Measurements from ENCODE around the gene EDA.

Gene EDA

GRCh38 chrX:69615779-69616456 lies at the start of gene EDA:
Gene EDA (plus strand): TSS chrX:69616113.
- DNase-seq (ENCODE audit: low spot score): peak; percentile 73

- no peak for DNase-seq (ENCODE audit: low spot score)
Observed at GRCh38 chrX:69568828-69569227, 47.1 kb upstream of the EDA start.

GRCh38 chrX:69597399-69597798 lies 18.5 kb upstream of the EDA start:
- no peak for DNase-seq (ENCODE audit: low spot score)

DNA sequence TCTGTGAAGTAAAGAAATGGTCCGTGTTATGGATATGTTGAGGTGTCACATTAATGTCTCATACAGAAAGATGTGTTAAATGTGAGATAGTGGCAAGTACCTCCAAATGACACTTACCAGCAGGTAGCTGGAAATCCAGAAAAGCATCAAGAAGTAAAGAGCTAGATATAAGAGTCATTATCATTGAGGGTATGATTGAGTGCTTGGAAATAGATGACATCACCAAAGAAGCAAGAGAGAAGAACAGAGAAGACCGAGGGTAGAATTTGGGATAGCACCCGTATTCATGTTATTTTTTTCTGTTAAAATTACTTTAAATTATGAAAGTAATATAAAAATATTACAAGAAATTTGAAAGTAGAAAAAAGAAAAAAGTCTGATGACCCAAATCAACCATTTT lies 15.7 kb upstream of the EDA start:
- DNase-seq (ENCODE audit: low spot score): no peak

DNA sequence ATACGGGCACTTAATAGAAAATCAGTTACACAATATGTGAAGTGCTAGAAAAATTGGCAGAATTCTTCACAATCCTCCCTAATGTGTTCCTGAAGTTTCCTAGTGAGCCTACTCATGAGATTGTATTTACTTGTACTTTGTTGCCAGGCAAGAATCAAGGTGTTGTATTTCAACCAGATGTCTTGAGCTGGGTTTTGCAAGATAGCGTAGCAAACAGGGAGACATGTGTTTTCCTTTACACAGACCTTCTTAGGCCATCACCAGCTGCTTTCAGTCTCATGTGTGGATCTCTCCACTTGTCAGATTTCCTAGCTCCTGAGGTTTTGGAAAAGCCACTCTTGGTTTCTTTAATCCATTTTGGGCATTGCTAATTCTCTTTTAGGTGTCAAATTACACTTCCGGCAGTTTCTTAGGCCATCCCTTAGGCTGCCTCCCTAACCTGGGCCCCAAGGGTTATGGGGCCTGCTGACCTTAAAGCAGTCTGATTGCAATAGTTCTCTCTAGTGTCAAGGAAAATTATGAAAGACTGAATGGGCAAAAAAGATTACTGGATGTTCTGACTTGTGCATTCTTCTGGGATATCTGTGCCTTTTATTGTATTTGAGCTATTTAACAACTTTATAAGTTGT lies 12.2 kb upstream of the EDA start:
- DNase-seq (ENCODE audit: low spot score): no peak

DNA sequence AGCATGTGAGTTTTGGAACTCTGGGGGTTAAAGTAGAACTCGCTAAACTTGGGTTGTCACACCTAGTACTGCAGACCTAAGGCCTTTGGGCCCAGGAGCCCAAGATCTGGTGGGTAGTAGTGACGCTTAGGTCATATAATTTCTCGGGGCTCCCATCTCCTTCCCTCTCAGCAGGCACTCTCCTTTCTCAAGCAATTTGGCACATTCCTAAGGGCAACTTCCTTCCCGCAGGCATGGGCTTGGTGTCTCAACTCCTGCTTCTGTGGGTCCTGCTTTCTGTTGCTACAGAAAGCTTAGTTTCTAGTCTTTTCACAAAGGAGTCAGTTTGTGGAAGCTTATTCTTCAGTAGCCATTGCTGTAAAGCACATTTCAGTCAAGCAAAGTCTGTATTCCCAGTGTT lies 10.4 kb upstream of the EDA start:
- no peak for DNase-seq (ENCODE audit: low spot score)

GRCh38 chrX:69607616-69608015 lies 8.3 kb upstream of the EDA start:
- no peak for DNase-seq (ENCODE audit: low spot score)

DNA sequence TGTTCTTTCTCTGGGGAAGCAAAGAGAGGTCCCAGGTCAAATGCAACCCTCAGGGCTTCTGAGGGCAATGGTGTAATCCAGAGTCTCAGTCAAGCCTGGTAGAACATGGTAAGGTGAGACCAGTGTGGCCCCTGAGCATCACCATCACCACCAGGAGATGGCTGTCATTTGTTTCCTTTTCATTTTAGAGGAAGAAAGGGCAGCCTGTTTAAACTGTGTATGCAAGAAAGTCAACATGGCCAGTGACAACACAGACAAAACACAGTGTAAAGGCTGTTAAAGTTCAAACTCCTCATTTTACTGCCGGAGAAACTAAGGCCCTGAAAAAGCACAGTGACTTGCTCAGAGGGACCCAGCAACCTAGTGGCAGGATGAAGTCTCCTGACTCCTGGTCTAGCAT lies 2.0 kb upstream of the EDA start:
- no peak for DNase-seq (ENCODE audit: low spot score)

GRCh38 chrX:69614886-69615285 lies 1.0 kb upstream of the EDA start:
- no peak for DNase-seq (ENCODE audit: low spot score)

- DNase-seq (ENCODE audit: low spot score): no peak
Observed at GRCh38 chrX:69615342-69615741, 571 bp upstream of the EDA start.

DNA sequence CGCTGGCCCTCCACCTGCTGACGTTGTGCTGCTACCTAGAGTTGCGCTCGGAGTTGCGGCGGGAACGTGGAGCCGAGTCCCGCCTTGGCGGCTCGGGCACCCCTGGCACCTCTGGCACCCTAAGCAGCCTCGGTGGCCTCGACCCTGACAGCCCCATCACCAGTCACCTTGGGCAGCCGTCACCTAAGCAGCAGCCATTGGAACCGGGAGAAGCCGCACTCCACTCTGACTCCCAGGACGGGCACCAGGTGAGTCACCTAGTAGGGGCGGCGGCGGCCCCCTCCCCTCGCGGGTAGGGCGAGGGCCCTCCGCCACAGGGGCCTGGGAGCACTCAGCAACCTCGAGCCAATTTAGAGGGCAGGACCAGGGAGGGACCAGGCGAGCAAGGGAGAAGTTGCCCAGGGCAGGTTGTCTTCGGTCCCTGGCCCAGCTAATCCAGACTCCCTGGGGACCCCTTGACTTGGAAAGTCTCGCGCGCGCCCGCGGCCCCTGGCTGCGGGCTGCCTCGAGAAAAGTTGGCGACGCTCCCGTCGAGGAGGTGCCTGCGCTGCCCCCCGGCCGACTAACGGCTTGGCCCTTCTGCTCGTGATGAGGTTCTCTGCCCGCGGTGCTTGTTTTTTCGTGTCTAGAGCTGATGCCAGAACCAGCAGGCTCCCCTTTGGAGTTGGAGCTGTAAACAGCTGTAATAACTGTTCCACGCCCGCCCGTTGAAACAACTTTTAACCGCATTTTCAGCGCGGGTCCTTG lies 717 bp downstream of the EDA start:
- peak; percentile 2 for DNase-seq (ENCODE audit: low spot score)

DNA sequence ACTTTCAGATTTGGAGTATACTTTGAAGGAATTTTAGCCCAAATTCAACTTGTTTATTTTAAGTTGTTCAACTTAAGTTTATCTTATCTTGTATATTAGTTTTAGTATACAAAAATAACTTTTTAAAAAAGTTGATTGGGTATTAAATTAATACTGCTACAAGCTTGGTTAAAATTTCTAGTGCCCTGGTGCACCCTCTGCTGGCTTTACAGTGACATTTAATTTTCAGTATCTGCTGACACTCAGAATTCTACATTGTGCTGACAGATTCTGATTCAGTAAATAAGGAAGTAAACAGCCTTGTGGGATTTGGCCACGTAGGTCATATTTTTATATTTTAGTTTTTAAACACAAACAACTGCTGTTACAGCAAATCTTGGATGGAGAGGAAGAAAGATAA lies 2.9 kb downstream of the EDA start:
- DNase-seq (ENCODE audit: low spot score): peak; percentile 11

DNA sequence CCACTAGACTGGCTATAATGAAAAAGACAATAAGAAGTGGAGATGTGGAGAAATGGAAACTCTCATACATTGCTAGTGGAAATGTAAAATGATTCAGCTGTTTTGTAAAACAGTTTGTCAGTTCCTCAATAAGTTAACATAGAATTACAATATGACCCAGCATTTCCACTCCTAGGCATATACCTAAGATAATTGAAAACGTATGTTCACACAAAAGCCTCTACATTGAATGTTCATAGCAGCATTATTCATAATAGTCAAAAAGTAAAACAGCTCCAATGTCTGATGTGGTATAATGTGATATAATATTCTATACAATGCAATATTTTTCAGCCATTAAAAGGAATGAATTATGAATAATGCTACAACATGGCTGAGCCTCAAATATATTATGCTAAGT lies 10.2 kb downstream of the EDA start:
- DNase-seq (ENCODE audit: low spot score): no peak

DNA sequence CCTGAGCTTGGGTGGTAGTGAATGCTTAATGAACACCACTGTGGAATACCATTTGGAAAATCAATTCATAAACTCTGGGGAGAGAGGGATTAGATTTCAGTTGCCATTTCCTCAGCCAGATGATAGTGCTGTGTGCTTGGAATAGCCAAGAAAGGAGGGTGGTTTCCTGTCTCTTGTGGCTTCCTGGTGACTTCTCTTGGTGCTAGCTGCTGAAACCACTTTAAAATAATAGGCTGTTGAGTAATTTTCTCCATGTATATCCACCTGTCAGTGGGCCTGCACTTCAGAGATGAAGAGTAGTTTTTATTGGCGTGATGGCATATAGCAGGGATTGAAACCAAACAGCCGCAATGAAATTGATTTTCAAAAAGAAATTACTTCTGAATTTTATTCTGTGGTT lies 11.8 kb downstream of the EDA start:
- DNase-seq (ENCODE audit: low spot score): no peak

DNA sequence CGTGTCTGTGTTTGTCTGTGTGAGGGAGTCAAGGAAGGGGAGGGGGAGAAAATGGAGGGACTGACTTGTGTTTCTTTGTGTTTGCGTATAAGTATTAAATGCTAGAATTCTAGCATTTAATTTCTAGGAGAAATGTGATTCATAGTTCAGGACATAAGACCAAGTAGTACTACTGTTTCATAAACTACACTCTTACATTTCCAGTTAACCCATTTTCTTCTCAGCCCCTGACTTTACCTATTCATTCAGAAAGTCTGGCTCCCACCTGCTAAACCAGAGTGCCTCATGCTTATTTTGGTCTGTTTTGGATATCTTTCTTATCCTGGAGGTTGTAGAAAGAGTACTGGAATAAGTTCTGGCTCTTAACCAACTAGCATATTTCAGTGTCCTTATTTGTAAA lies 14.2 kb downstream of the EDA start:
- no peak for DNase-seq (ENCODE audit: low spot score)

GRCh38 chrX:69664693-69665092 lies 48.8 kb downstream of the EDA start:
- no peak for DNase-seq (ENCODE audit: low spot score)

DNA sequence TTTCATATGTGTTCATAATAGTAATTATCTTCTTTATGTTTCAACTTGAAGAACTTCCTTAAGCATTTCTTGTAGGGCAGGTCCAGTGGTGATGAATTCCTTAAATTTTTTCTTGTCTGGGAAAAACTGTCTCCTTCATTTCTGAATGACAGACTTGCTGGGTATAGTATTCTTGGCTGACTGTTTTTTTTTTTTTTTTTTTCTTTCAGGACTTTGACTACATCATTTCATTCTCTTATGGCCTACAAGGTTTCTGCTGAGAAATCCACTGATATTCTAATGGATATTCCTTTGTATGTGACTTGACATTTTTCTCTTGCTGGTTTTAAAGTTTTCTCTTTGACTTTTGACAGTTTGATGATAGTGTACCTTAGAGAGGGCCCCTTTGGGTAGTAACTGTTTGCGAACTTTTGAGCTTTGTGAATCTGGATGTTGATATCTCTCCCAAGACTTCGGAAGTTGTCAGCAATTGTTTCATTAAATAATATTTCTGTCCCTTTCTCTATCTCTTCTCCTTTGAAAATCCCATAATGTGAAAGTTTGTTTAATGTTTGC lies 54.2 kb downstream of the EDA start:
- no peak for DNase-seq (ENCODE audit: low spot score)

- DNase-seq (ENCODE audit: low spot score): no peak
Observed at GRCh38 chrX:69674891-69675290, 59.0 kb downstream of the EDA start.

DNA sequence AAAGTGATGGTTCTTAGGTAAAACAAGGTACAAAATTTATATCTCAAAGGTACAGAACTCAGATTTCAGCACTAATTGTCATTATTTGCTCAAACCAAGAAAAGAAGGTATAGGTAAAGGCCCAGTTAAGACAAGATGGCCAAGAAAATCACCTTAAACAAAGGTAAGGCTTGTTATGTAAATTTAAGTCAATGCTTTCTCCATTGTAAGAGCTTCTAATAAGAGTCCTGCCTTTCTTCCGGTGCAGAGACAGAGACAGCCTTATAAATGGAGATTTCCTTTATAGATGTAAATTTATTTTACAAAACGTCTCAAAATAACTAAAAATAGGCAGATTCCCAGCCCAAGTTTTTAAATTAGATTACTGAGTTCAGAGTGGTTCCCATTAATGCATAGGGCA lies 89.9 kb downstream of the EDA start:
- DNase-seq (ENCODE audit: low spot score): no peak

DNA sequence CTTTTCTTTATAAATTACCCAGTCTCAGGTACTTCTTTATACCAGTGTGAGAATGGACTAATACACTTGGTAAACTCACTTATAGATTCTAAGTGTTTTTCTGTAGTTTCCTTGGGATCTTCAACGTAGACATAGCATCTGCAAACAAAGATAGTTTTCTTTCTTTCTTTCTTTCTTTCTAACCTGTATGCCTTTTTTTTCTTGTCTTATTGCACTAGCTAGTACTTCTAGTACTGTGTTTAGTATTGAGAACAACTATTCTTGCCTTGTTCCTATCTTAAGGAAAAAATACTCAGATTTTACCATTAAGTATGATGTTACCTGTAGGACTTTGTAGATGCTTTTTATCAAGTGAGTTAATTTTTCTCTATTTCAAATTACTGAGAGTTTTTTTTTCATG lies 102.2 kb downstream of the EDA start:
- DNase-seq (ENCODE audit: low spot score): no peak

GRCh38 chrX:69724307-69724706 lies 108.4 kb downstream of the EDA start:
- no peak for DNase-seq (ENCODE audit: low spot score)

DNA sequence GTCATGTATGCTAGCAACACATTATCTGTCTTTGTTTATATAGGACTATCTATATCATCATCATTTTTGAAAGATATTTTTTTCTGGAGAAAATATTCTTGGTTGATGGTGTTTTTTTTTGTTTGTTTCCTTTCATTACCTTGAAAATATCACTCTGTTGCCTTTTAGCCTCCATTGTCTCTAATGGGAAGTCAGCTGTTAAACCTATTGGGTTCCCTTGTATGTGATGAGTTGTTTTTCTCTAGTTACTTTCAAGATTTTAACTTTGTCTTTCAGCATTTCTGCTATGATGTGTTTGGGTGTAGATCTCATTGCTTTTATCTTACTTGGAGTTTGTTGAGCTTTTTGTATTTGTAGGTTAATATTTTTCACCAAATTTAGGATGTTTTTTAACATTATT lies 124.4 kb downstream of the EDA start:
- no peak for DNase-seq (ENCODE audit: low spot score)

GRCh38 chrX:69741721-69742120 lies 125.8 kb downstream of the EDA start:
- no peak for DNase-seq (ENCODE audit: low spot score)

Measured in hepatic stellate cell (primary cell).